DMS53 (cell line): ENCODE data around the gene IL1A.

ENCODE experiments used
- DNase-seq: peaks from one replicate; lab custom pipeline; 2025; lab: John Stamatoyannopoulos, UW

Gene IL1A

DNA sequence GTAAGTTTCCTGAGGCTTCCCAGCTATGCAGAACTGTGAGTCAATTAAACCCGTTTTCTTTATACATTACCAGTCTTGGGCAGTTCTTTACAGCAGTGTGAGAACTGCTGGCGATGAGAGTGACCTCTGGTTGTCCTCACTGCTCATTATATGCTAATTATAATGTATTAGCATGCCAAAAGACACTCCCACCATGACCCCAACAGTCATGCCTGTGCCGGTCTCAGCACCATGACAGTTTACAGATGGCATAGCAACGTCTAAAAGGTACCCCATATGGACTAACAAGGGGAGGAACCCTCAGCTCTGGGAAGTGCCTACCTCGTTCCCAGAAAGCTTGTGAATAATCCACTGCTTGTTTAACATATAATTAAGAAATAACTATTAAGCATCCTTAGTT is 8.1 kb upstream of the IL1A start:
- DNase-seq: no peak

DNA sequence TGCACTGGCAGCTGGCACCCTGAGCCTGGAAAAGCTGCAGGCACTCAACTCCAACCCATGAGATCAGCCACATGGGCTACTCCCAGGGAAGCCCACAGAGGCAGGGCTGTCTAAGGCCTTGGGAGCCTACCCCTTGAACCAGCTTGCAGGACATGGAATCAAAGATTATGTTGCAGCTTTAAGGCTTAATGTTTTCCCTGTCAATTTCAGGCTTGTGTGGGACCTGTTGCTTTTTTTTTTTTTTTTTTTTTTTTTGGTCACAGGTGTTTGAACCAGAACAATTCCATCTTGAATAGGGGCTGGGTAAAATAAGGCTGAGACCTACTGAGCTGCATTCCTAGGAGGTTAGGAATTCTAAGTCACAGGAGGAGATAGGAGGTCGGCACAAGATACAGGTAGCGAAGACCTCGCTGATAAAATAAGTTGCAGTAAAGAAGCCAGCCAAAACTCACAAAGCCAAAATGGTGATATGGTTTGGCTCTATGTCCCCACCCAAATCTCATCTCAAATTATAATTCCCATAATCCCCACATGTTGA is 7.5 kb upstream of the IL1A start:
- no peak for DNase-seq

DNA sequence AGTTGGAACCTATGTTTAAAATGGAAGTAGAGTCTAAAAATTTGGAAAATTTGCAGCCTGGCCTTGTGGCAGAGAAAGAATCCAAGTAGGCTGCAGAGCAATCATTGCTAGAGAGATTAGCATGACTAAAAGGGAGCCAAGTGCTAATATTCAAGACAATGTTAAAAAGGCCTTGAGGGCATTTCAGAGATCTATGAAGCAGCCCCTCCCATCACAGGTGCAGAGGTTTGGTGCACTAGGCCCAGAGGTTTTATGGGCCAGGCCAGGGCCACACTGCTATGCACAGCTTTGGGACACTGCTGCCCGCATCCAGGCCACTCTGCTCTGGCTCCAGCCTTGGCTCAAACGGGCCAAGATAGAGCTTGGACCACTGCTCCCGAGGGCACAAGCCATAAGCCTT is 6.7 kb upstream of the IL1A start:
- DNase-seq: no peak

DNA sequence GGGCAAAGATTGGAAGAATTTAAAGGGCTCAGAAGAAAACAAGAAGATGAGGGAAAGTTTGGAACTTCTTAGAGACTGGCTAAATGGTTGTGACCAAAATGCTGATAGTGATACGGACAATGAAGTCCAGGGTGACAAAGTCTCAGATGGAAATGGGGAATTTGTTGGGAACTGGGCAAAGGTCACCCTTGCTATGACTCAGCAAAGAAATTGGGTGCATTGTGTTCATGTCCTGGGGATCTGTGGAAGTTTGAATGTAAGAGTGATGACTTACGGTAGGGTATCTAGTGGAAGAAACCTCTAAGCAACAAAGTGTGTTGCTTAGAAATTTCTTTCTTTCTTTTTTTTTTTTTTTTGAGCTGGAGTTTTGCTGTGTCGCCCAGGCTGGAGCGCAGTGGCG is 6.0 kb upstream of the IL1A start:
- DNase-seq: peak; percentile 13

DNA sequence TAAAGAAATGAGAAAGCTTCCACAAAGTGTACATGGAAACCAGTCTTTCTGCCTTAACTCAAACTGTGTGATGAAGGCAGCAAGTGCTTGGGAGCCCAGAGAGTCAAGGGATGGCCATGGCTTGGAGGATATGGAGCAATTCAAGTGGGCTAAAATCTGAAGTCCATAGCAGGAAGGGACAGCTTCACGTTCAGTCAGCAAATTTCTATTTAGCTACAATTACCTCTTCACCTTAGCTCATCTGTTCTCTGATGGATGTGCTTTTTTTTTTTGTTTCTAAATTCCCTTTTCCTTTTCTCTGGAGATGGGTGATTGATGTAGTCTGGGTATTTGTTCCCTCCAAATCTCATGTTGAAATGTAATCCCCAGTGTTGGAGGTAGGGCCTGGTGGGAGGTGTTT is 4.9 kb upstream of the IL1A start:
- DNase-seq: no peak

DNA sequence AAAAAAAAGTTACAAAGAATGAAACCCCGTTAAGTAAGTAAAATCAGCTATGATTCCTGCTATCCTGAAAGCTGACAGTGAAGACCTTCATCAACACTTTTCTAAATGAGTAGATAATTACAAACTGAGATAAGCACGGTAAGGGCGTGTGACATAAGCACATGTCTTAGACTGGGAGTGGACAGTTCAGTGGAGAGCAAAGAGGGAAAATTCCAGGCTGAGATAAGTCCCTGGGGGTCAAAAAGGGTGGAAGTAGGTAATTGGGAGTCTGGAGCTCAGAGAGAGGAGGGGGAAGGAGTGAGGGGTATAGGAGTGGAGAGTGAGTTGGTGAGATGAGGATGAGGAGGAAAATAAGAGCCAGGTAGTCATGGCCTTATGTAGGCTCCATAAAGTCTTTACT is 4.4 kb upstream of the IL1A start:
- no peak for DNase-seq

DNA sequence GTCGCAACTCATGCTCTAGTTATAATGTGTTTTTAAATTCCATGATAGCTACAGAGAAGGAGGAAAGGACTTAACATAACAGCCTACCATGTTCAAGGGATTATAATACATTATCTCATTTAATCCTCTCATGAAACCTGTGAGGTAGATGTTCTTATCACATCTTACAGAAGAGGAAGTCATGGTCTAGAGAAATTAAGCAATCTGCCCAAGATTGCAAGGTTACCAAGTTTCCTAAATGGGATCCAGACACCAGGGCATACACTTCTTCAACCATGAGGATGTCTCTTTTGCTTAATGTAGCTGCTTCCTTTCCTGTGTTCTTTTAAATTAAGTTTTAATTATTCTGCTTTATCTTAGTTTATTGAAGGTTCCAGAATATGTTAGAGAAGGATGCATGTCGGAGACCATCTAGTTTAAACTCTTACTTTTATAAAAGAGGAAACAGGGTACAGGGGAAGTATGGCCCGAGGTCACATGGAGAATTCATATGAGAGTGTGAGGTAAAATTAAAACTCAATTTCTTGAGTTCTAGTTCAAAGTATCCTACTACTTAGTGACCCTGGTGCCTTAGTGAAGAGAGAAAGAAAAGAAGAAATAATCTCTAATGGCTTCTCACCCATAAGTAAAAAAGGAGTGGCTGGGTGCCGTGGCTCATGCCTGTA is 3.6 kb upstream of the IL1A start:
- DNase-seq: no peak

DNA sequence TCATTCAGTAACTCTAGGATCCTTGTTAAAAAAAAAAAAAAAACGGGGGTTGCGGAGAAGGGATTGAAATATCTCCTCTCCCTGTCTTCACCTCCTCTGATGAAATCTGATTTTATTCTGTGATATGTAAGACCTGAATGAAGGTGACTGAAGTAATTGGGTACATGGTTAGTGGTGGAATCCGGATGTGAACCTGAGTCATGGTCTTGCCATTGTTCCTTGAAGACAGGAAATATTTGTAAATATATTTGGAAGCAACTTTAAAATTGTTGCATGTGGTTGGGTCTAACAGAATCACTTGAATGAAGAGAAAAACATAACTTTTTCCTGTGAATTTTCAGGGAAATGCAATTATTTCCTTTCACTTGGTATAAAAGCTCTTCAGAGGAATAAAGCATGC is 3.0 kb upstream of the IL1A start:
- DNase-seq: no peak

DNA sequence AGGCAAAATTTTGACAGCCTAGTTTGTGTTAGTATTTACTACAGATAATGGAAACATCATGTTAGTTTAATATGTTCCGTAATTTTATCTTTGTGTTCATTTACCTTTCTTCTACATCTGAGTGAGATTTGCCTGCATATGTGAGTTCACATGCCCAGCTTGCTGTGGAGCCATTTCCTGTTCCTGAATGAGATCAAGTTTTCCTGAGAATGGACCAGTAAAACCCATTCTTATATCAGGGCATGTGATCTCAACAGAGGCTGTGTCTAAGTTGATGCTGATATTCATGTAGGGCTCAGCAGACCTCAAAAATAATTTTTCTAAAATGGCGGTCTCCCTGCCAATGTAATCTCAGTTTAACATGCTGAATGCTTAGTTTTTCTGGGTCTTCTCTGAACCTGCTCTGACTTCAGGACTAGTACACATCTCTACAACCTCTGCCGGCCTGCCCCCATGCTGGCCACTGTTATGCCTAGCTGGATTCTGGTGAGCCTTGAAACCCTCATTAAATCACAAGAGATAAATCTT is 1.0 kb downstream of the IL1A start:
- no peak for DNase-seq

DNA sequence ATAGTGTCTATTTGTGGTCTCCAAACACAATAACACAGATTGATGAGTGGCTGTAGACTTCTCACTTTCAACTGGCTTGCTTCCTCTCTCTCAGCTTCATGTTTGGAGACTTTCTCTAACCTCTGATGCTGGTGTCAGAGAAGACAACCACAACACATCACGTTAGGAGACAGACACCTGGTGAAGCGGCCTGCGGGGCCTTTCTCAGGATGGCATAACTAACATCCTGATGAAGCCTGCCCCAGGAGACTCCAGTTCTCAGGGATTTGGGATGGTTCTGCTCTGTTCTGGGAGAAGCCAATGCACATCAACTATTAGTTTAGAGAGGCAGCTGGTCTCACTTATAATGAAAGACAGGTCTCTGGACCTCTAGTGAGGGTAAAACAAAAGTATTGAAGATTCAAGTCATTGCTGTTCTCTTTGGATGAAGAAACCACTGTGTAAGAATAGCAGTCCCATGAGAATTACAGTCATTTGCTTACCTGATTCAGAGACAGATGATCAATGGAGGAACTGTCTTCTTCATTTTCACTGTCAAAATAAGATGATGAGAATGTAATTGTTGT is 2.0 kb downstream of the IL1A start:
- no peak for DNase-seq

DNA sequence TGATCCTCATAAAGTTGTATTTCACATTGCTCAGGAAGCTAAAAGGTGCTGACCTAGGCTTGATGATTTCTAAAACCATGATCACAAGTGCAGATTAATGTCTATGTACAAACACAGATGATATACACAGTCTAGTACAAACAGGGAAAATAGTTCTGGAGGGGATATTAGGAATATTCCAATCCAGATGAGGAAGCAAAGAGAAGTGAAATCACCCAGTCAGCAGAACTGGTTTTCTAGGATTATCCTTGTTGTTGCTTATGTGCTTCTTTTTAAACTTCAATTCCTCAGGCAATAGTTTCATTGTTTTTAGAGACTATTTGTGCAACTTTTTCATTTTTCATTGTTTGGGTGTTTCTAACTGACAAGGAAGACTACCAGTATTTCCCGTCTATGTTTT is 4.7 kb downstream of the IL1A start:
- no peak for DNase-seq

DNA sequence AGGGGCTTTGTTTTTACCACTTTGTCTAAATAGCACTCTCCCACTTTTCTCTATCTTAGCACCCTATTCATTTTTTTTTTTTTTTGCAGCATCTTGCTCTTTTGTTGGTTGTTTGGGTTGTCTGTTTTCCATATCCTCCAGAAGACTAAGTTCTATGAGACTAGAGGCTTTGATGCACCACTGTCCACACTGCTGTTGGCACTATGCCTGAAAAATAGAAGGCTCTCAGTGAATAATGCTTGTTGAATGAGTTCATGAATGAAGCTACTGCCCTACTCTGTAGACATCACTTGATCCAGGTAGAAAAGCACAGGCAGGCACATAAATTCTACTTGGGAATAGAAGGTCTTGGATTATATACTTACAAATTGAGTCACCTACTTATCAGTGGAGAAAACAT is 7.3 kb downstream of the IL1A start:
- DNase-seq: no peak

DNA sequence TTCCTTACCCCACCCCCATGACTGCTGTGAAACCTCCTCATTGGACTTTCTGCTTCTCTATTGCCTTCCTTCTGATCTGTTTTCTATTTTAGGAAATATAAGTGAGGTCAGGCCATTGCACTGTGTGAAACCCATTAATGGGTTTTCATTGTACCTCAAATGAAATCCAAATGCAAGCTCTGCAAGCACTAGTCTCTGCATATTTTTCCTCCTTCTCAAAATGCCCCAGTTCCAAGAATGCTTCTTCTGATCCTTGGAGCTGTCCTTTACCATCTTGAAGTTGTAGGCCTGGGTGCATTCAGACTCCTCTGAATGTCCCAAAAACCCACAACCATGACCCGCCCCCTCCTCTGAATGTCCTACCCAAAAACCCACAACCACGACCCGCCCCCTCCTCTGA is 8.2 kb downstream of the IL1A start:
- no peak for DNase-seq

DNA sequence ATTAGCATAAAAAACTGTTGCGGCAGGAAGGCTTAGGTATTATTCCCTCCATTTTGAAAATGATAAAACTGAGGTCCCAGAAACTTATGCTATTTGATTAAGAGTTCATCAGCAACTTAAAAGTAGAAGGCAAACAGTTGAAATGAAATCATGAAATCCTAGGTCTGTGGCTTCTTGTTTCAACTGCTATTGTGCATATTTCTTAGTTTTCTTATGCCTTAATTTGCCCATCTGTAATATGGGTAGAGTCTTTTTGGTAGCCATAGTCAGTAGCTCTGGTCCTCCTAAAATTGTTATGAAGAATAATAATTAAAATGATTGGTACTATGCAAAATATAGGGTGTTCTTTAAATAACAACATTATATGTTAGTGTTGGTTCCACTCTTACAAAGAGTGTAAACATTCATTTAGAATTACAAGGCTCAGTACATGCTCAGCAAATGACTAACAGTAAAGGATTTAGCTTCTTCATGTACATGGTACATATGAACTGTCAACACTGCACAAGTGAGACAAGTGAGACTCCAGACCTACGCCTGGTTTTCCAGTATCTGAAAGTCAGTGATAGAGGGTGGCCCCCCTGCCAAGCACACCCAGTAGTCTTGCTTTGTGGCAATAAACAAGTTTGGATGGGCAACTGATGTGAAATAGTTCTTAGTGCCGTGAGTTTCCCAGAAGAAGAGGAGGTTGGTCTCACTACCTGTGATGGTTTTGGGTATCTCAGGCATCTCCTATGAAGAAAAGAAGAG is 9.6 kb downstream of the IL1A start:
- DNase-seq: no peak

DNA sequence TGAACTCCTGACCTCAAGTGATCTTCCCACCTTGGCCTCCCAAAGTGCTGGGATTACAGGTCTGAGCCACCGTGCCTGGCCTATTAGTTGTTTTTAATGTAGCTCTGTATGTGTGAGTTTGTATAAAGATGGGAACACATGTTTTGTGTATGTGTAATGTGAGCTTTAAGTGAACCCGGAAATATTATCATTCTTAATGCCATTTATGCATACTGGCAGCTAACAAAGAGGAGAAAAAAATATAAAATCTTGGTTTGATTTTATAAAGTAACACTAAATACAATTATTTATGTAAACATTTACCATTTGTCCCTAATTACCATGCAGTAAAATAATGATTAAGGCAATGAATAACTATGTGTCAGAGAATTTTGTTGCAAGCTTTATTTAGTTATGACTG is 10.7 kb downstream of the IL1A start:
- no peak for DNase-seq

DNA sequence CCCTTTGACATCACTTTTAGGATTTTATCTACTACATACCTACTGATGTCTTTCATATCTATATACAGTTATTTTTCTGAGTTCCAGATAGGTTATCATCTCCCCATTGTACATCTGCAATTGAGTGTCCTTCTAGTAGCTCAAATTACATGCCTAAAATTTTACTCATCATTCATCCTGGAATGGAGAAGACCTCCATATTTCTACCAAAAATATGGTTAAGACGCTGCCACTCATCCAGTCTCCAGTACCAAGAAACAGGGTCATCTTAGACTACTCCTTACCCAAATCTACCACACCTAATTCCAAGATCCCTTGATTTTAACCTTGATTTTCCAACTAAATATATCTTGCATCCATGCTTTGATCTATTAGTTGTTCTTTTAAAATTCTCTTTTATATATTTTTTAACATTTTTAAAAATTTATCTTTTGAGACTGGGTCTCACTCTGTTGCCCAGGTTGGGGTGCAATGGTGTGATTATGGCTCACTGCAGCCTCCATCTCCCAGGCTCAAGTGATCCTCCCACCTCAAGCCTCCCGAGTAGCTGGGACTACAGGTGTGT is 11.3 kb downstream of the IL1A start:
- no peak for DNase-seq

DNA sequence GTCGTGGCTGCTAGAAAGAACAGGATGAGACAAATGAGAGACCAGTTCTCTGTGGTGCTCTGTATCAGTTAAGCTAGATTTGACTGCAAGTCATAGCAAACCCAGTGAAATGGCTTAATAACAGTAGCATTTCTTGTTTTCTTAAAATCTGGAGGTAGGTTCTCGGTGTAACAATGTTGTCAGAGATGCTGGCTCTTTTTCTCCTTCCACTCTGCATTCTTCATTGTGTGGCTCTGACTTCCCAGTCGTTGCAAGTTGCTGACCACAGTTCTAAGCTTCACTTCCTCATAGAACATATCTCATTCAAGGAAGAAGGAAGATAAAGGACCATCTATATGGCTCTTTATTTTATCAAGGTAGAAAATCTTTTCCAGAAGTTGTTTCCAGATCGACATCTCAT is 12.0 kb downstream of the IL1A start:
- DNase-seq: no peak

DNA sequence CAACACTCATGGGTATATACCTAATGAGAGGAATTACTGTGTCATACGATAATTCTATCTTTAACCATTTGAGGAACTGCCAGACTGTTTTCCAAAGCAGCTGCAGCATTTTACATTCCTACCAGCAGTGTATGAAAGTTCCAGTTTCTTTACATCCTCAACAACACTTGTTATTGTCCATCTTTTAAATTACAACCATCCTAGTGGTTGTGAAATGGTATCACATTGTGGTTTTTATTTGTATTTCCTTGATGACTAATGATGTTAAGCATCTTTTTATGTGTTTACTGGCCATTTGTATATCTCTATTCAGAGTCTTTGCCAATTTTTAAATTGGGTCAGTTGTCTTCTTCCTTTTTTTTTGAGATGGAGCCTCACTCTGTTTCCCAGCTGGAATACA is 15.9 kb downstream of the IL1A start:
- peak; percentile 54 for DNase-seq

DNA sequence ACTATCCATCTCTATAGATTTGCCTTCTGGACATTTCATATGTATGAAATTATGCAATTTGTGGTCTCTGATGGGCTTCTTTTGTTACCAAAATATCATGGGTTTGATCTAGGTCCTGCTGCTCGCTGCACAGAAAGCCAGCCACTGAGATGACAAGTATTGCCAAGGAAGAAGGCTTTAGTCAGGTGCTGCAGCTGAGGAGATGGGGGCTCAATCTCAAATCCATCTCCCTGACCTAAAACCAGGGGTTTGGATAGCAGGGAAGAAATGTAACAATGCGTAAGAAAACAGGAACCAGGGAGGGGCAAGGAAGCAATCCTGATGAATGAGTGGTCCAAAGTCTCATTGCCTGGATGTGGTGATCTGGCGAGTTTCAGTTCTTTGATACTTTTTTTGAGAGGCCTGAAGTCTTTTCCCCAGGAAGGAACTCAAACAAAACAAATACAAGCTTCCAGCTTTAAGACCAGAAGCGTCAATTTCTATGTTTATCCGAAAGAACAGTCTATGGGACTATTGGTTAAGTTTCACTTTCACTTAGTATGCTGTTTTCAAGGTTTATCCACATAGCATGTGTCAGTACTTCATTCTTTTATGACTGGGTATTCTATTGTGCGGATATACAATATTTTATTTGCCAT is 16.5 kb downstream of the IL1A start:
- peak; percentile 14 for DNase-seq

DNA sequence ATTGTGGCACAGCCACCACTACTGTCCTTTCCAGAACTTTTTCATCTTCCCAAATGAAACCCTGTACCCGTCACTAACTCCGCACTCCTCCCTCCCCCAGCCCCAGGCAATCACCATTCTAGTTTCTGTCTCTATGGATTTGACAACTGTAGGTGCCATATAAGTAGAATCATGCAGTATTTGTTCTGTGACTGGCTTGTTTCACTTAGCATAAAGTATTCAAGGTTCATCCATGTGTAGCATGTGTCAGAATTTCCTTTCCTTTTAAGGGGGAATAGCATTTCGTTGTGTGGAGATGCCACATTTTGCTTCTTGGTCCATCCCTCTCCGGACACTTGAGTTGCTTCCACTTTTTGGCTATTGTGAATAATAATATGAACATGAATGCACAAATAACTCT is 19.0 kb downstream of the IL1A start:
- DNase-seq: peak; percentile 42

DNA sequence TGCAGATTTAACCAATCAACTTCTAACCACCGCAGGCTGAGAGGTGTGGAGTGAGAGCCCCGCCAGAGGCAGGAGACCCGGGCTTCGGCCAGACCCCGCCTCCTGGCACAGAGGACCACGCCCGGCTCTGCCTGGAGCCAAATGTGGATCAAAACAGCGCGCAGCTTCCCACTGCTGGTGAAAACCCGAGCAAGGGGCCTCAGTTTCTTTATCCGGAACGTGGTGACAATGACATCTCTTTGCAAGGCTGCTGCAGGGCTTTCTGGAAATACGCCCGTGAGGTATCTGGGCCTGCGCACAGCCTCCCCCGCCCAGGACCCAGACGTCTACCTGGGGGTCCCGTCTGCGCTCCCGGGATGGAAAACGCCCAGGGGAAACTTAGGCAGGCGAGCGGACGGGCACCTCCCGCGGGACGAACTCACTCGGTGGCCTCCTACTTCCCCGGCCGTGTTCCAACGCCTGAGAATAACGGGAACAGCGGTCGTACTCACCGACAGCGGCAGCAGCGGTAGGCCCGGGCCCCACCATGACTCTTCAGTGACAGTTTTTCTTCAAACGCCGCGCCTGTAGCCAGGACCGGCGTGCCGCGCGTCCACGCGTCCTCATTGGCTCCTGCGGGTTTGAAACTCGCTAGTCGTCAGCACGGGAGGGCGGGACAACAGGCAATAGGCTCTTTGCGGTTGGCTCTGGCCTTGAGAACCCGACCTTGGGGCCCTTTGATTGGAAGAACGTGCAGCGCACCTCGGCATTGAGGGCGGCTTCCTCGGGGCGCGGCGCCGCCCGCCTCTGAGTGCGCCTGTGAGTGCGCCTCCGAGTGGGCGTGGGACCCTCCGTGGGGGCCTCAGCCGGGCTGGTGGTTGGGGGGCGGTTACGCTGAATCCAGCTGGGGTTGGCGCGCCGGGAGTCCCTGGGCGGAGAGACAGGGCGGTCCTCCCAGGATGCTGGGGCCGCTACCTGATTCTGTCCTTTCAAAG is 19.9 kb downstream of the IL1A start, which contains the start of gene CKAP2L:
CKAP2L (minus strand) TSS at position 539 of the 974 bp plus-strand sequence; CDS start at position 528, 11 bp downstream.
- DNase-seq: peak; percentile 99
